Activated CD8-positive, alpha-beta memory T cell treated with anti-CD3 and anti-CD28 coated beads, Interleukin-2, amount 50 U/mL, for 1 hour (primary cell): ENCODE results near the gene SALL3.
"Not testable (repeated sequence)": the region's sequence is repeated elsewhere in the genome, so short reads cannot be mapped to it uniquely, and the experiment has no call there.

Source experiments
- DNase-seq: peaks from one replicate; pipeline ENCODE4 v3.0.0-alpha.2; 2020; ENCODE audit errors: extremely low read depth

SALL3 gene

DNA sequence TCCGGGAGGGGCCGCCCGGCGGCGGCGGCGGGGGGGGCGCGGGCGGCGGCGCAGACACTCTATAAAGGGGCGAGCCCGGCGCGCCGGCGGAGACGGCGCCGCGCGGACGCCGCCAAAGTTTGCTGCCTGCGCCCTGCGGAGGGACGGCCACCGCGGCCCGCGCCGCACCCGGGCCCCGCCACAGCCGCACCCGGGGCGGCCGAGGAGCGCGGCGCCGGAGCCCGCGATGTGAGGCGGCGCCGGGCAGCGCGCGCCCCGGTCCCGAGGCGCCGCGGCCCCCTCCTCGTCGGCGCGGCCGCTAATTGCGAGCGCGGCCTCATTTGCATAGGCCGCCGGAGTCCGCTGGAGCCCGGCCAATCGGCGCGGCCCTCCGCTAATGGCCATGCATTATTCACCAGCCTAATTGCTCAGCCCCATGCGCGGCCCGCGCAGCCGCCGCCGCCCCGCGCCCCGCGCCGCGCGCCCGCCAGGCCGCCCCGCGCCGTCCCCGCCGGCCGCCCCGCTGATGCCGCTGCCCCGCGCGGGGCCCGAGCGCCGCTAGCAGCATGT is at the start of gene SALL3:
TSS of gene SALL3 (plus strand) at position 89 of the 549 bp plus-strand sequence. CDS start at position 546, 457 bp downstream.
- no peak for DNase-seq

DNA sequence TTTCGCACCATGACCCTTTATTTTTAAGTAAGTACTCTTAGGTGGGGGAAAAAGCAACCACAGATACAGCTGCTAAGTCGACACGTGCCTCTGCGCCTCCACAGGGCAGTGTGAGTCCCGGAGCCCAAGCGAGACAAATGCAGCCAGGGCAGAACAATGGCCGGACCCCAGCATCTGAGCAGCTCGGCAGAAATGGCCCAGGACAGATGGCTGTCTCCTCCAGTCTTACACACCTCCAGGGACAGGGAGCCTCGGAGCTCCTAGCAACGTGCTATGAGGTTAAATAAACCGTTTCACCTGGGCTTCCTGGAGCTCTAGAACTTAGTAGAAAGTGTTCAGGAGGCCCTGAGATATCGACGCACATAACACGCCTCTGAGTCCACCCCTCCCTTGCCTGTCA is 47.3 kb upstream of the SALL3 start:
- DNase-seq: no peak

DNA sequence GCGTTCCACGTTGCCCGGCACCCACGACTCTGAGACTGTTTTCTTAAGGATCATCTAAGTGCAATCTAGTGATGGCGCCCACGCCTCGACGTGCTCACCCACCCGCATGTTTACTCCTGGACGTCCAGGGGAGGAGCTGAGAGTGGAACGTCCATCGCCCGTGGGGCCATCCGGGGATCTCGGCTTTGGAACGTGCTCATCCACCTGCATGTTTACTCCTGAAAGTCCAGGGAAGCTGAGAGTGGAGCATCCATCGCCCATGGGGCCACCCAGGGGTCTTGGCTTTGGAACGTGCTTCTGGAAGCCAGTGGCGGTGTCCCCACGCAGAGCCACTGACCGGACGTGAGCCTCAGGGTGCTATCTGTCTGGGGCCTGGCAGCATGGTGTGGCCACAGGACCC is 45.6 kb upstream of the SALL3 start:
- no peak for DNase-seq

DNA sequence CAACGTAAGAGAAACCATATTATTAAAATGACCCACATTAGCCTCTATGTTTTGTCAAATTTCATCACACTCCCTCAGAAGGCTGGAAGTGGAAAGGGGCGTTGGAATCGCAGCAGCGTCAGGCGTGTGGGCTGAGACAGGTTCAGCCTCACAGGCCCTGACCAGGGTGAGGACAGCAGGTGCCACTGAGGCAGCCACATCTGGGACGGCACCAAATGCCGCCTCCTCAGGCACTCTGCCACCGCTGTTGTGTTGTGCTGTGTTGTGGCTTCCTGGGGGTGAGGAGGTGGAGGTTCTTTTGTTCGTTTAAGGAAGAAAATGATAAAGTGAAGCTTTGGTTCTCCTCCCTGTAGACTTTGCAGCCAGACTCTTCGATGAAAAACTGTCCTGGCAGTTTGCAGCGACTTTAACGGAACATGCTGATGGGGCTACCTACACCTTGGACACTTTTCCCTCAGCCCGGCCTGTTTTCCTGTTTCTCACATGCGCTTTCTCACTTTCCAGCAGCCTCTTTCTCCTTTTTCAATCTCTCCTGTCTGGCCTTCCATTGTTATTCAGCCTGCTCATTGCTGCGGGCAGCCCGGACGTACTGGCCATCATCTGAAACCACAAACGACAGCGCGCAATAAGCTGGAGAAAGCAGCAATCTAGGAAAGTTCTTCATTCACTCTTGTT is 44.9 kb upstream of the SALL3 start:
- DNase-seq: no peak

DNA sequence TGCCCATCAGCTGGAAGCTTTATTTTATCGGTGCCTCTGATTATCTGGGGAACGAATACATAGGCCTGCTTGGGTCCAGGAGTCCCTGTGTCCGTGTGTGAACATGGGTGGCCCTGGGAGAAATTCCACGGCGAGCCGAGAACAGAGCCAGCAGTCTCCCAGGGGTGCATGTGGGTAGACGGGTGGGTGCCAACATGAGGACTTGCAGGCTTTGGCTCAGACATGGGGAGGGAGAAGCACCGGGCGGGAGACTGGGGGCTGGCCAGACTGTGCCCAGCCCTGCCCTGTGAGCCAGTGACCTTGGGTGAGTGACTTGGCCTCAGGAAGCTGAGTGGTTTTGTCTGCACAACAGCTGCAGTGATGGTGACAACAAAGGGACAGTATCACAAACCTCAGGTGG is 44.2 kb upstream of the SALL3 start:
- no peak for DNase-seq

DNA sequence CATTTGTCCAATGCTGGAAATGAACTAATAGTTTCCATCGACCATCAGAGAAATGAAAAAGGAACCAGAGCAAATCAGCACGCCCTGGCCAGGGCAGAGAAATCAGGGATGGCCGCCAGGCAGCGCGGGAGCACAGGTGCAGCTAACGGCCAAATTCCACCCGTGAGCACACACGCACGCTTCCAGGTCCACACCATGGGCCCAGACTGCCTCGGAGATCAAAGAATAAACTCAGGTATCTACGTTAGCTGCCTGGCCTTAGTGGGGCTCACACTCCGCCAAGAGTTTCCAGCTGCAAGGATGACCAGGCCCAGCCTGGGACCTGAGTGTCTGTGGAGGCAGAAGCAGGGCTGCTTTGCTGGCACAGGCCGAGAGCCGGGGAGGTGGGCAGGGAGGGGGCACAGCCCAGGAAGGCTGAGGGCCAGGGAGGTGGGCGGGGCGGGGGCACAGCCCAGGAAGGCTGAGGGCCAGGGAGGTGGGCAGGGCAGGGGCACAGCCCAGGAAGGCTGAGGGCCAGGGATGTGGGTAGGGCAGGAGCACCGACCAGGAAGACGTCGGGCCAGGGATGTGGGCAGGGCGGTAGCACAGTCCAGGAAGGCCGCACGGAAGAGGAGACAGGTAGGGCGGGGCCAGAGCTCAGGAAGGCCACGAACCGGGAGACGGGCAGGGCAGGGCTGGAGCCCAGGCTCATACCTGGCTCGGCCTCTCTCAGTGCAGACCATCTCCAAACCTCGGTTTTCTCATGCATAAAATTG is 43.2 kb upstream of the SALL3 start:
- DNase-seq: no peak

DNA sequence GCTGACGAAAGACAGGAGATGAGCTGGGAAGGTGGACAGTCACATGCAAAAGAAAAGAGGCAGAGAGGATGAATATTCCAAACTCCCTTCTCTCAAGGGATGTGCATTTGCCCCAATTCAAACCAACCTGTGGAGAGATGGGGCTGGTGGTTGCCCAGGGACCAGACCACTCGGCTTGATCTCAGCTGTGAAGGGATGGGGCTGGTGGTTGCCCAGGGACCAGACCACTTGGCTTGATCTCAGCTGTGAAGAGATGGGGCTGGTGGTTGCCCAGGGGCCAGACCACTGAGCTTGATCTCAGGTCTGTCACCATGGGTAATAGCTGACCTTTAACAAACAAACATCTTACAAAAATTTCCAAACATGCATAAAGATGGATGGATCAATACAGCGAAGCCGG is 42.5 kb upstream of the SALL3 start:
- DNase-seq: no peak

DNA sequence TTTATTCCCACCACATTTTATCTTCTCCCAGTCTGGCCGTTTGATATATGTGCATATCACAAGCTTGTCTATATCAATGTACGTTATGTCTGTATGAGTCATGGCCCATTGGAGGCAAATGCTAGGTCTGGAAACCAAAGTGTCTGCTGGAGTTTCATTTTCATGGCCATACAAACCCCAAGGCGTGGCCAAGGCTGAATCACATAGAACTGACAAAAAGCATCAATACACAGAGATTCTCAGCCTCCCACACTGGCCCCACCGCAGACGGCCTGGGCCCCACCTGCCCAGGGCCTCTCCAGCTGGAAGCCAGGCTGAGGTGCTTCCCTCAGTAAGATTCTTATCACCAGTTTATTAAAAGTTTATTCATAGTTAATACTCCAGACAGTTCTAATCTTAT is 40.5 kb upstream of the SALL3 start:
- no peak for DNase-seq

DNA sequence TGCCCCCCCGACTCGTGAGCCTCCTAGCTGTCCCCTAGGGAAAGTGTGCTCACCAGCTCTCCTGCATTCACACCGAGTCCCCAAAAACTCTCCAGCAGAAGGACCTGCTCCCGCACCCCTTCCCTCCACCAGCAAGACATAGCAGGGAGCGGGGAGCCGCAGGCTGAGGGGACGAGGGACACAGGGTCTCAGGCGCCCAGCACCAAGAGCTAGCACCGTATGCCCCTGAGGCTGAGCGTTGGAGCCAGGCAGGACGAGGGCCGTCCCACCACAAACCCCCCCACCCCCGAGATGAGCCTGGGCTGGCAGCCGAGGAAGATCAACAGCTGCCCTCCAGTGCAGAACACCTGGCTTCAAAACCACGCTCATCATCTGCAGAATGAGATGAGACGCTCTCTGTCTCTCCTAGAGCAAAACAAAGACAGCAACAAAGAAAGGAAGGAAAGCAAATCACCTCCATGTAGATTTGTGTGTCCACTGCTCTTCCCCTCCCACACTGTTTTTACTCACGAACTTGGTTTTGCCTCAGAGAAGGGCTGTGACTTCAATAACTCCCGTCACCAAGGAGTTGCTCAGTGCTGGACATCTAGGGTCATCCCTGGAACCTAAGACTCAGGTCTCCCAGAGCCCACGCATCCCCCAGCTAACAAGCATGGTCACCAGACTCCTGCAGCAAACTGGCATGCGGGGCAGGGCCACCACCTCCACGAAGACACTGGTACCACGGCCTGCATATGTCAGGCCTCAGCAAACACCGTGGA is 39.7 kb upstream of the SALL3 start:
- no peak for DNase-seq

DNA sequence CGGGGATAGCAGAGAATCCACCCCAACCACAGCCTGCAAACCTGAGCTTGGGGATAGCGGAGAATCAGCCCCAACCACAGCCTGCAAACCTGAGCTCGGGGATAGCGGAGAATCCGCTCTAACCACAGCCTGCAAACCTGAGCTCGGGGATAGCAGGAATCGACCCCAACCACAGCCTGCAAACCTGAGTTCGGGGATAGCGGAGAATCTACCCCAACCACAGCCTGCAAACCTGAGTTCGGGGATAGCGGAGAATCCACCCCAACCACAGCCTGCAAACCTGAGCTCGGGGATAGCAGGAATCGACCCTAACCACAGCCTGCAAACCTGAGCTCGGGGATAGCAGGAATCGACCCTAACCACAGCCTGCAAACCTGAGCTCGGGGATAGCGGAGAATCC is 37.4 kb upstream of the SALL3 start:
- not testable (repeated sequence) for DNase-seq

DNA sequence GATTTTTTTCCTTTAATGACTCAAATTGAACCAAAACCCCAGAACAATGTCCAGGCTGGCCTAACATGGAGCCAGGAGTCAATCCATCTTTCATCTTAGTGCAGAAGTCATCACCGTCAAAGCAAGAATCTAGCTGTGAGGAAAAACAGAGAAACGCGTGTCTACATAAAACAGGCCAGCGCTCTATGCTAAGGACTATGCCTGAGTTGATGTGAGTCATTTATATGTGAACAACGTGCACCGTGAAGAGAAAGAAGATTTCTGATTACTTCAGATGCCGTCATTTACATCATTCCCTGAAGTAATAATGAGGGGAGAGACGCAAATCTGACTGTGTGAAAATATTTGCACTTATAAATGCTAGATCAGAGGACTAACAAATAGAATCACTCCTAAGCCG is 34.0 kb upstream of the SALL3 start:
- no peak for DNase-seq

DNA sequence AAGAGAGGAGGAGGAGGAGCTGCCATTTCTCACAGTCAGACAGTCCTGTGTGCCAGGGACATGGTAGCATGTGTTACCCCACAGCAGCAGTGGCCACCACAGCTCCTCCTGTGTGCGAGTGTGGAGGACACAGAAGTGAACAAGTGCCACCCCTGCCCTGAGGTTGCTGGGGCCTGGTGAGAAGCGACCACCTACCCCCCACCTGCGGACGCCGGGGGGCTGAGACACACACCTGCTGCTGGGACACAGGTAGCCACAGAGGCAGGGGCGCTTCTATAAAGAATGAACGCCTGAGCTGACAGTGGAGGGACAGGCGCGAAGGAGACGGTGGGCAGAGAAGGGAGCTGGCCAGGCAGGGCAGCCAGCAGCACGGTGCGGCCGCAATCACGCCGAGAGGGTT is 32.3 kb upstream of the SALL3 start:
- DNase-seq: no peak

DNA sequence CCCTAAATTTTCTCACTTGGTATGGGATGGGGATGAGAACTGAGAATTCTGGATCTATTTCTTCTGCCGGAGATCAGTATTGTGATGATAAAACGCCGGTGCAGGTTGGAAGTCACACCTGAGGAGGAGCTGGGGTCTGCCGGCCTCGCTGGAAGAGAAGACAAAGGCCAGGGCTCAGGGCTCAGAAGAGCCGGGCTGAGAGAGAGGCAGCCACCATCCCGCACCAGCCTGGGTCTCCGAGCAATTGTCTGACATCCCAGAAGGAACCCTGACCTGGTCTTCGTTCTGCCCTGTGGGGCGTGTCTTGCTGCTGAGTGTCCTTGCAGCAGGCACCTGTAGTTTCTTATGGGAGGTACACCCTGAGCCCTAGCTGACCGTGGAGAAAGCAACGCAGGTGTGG is 31.4 kb upstream of the SALL3 start:
- DNase-seq: no peak

DNA sequence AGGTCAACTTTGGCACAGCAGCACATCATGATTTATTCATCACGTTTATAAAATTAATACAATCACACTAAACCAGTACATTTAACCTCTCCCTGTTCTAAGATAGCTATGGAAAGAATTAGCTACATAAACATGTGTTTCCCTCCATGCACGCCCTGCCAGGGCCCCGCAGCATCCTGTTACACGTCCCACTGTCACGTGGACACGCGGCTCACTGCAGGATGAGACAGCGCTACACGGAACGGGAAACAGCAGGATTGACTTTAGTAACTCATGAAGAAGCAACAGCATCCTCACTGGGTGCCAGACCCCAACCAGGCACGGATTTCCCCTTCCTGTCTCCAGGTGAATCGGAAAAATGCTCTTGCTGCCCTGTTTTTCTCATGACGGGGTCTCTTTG is 30.9 kb upstream of the SALL3 start:
- DNase-seq: no peak

DNA sequence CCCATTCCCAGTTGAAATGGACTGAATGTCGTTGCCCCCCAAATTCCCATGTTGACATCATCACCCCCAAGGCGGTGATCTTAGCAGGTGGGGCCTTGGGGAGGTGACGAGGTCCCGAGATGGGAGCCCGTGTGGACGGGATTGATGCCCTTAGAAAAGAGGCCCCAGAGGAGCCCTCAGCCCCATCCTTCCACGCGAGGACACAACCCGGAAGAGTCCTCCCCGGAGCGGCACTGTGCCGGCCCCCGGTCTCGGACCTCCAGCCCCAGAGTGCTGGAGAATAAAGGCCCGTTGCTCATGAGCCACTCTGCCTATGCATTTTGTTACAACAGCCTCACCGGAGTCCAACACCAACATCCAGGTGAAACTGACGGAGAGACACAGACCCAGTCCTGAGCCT is 30.4 kb upstream of the SALL3 start:
- DNase-seq: no peak

DNA sequence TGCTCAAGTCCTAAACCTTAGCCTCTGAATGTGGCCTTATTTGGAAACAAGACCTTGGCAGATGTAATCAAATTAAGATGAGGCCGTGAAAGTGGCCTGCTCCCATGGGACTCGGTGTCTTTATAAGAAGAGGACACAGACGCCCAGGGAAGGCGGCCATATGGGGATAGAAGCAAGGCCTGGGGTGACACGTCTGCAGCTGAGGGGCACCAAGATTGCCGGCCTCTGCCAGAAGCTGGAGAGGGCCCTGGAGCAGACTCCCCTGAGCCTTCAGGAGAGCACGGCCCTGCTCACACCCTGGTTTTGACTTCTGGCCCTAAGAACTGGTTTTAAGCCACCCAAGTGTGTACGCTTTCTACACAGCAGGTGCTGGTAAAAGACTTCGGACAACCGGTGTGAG is 29.2 kb upstream of the SALL3 start:
- no peak for DNase-seq

DNA sequence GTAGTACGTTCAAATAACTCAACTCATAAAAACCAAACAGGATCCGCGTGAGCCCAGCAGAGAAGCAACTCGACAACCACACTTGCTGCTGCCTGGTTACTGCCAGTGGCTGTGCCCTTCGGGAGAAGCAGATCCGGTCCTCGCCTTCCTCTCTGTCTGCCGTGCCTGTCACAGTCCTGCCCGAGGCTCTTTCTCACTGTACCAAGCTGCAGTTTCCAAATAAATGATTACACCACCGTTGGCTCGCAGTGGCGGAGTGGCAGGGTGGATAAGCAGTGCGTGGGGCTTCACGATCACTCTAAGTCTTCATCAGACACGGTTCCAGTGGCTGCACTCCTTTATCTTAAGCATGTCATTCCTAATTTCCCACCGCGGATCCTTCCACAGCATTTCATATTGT is 26.1 kb upstream of the SALL3 start:
- DNase-seq: no peak

DNA sequence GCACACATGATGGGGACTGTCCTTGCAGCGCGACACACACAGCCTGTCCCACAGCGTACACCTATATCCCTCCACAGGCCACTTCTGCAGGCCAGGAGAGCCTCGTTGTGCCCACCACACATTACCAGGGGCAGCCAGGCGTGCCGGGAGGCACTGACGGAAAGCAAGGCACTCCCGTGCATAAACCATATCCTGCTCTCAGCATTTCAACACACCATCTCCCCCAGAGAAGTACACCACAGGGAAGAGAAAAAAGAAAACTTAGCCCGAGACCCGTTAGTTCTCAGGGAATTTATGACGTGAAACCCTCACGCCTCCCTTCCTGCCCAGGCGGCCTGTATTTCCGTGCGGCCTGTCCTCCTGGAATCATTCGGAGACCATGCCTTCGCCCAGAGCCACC is 24.6 kb upstream of the SALL3 start:
- no peak for DNase-seq

DNA sequence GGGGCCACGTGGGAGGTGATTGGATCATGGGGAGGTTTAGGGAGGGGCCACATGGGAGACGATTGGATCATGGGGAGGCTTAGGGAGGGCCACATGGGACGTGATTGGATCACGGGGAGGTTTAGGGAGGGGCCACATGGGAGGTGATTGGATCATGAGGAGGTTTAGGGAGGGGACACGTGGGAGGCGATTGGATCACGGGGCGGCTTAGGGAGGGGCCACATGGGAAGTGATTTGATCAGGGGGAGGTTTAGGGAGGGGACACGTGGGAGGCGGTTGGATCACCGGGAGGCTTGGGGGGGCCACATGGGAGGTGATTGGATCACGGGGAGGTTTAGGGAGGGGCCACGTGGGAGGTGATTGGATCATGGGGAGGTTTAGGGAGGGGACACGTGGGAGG is 22.5 kb upstream of the SALL3 start:
- no peak for DNase-seq

DNA sequence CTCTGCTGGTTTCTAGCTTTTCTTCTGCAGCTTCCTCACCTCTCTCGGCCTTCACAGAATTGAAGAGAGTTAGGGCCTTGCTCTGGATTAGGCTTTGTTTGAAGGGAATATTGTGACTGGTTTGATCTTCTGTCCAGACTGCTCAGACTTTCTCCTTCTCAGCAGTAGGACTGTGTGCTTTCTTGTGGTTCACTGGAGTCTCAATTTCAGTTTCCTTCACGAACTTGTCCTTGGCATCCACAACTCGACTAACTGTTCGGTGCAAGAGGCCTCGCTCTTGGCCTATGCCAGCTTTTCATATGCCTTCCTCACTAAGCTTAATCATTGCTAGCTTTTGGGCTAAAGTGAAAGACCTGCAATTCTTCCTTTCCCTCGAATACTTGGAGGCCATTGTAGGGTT is 18.9 kb upstream of the SALL3 start:
- no peak for DNase-seq

DNA sequence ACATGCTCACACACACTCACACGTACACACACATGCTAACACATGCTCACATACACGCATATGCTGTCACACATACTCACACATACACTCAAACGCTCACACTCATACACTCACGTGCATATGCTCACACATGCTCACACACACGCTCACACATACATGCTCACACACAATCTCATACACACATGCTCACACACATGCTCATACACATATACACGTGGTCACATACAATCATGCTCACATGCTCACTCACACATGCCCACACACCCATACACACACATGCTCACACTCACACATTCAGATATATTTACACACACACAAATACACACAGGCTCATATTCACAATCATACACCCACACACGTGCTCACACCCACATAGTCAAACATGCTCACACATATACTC is 17.5 kb upstream of the SALL3 start:
- DNase-seq: no peak

DNA sequence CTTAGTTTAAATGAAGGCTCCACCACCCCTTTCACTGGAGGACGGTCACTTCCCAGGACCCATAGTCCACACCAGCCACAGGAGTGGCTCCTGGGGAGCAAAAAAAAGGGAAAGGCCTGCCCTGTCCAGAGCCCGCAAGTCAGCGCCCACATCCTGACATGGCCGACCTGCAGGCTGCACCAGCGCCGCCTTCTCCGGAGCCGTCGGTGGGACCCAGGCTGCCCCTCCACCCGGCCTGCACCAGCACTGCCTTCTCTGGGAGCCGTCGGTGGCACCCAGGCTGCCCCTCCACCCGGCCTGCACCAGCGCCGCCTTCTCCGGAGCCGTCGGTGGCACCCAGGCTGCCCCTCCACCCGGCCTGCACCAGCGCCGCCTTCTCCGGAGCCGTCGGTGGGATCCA is 14.9 kb upstream of the SALL3 start:
- not testable (repeated sequence) for DNase-seq

DNA sequence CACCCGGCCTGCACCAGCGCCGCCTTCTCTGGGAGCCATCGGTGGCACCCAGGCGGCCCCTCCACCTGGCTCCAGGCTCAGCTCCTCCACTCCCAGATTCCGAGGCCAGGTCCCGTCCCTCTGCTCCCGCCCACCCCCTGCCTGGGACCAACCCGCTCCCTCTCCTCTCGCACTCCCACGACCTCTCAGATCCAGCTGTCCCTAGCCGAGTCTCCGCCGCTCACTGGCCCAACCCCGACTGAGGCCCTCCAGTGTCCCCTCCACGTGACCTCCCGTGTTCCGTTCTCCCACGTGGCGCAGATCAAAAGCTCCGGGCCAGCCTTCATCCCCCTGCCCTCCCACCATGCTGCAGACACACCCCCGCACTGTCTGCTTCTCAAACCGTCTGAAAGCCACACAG is 14.4 kb upstream of the SALL3 start:
- no peak for DNase-seq
